Effector memory CD4-positive, alpha-beta T cell (primary cell): Measurements from ENCODE around the gene CTNNB1.

Experiments used
- DNase-seq, 3 donors: peaks; one replicate each; pipeline ENCODE4 v3.0.0-alpha.2; 2020
- H3K27ac ChIP-seq: 2 replicates; pipeline ENCODE4 v1.7.0; 2013; ENCODE audit warnings: mild to moderate bottlenecking, low read length, moderate library complexity; ENCODE audit not compliant: insufficient read depth, poor library complexity, severe bottlenecking
- H3K27me3 ChIP-seq: replicated peaks from 2 replicates; pipeline ENCODE4 v1.7.0; 2013; ENCODE audit warnings: mild to moderate bottlenecking, low read length; ENCODE audit not compliant: insufficient read depth, control insufficient read depth, poor library complexity, severe bottlenecking
- H3K36me3 ChIP-seq: 2 replicates; pipeline ENCODE4 v1.7.0; 2013; ENCODE audit warnings: mild to moderate bottlenecking, low read length, moderate library complexity; ENCODE audit not compliant: control insufficient read depth, insufficient read depth
- H3K4me1 ChIP-seq: 2 replicates; pipeline ENCODE4 v1.7.0; 2013; ENCODE audit warnings: low read length, mild to moderate bottlenecking; ENCODE audit not compliant: control insufficient read depth, insufficient read depth, poor library complexity, severe bottlenecking
- H3K4me3 ChIP-seq: 2 replicates; pipeline ENCODE4 v1.7.0; 2013; ENCODE audit warnings: low read length, low read depth, mild to moderate bottlenecking; ENCODE audit not compliant: insufficient read depth, poor library complexity, severe bottlenecking
- H3K9me3 ChIP-seq: 2 replicates; pipeline ENCODE4 v1.7.0; 2013; ENCODE audit warnings: mild to moderate bottlenecking, low read length, moderate library complexity; ENCODE audit not compliant: control insufficient read depth

Gene CTNNB1

GRCh38 chr3:41213588-41213987 lies 14.3 kb downstream of the CTNNB1 start:
- Histone ChIP-seq H3K27me3 (no peaks in the 10 kb centered on the region), H3K36me3 (no peaks in the 10 kb centered on the region), H3K9me3 (no peaks in the 10 kb centered on the region), H3K27ac (no peak overlapping the region), H3K4me3 (no peak overlapping the region), H3K4me1 (peaks cover 19% of the 10 kb centered on the region)
- DNase-seq, result no peak

DNA sequence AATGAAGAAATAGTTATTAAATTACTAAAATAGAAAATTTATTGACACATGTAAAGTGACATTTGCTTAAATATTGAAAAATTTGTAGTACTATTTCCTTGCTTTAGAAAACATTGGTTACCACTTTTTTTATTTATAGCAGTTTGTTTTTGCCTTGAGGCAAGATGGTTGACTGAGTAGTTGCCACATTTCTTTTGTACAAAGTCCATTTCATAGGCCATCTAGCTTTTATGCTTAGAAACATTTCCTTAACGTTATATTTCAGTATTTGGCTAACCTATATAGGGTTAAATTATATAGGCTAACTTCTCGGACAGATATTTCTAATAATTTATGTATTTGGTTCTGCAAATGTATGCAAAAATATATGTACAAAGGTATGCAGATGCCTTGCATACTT lies 17.1 kb downstream of the CTNNB1 start:
- Histone ChIP-seq H3K27ac (no peak overlapping the region), H3K27me3 (no peaks in the 10 kb centered on the region), H3K9me3 (no peaks in the 10 kb centered on the region), H3K4me3 (no peak overlapping the region), H3K4me1 (peaks cover 23% of the 10 kb centered on the region), H3K36me3 (no peaks in the 10 kb centered on the region)
- no peak for DNase-seq

- no peak overlapping the region for H3K27ac ChIP-seq
- H3K36me3 ChIP-seq, result no peaks in the 10 kb centered on the region
- peaks cover 23% of the 10 kb centered on the region for H3K4me1 ChIP-seq
- no peaks in the 10 kb centered on the region for H3K9me3 ChIP-seq
- no peak overlapping the region for H3K4me3 ChIP-seq
- no peaks in the 10 kb centered on the region for H3K27me3 ChIP-seq
- no peak for DNase-seq
These were observed 17.7 kb downstream of the CTNNB1 start for GRCh38 chr3:41216993-41217392.

DNA sequence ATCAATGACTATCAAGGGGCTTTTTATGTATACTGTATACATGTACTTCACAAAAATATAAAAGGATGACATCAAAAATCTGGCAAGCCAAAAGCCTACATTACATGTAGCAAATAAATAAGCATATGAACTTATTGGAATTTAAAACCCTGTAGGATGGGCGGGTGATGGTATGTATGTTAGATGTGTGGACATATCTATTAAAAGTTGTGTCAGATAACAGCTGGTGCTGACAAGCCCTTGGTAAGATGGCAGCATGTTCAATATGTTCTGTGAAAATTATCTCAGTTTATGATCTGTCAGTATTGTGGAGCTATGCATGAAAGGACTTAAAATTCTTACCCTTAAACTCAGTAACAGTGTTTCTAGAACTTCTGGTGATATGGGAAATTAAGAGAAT lies 20.1 kb downstream of the CTNNB1 start:
- Histone ChIP-seq H3K36me3 (peaks cover 5% of the 10 kb centered on the region), H3K9me3 (no peaks in the 10 kb centered on the region), H3K27me3 (no peaks in the 10 kb centered on the region), H3K4me1 (peaks cover 21% of the 10 kb centered on the region), H3K4me3 (no peak overlapping the region), H3K27ac (no peak overlapping the region)
- no peak for DNase-seq

DNA sequence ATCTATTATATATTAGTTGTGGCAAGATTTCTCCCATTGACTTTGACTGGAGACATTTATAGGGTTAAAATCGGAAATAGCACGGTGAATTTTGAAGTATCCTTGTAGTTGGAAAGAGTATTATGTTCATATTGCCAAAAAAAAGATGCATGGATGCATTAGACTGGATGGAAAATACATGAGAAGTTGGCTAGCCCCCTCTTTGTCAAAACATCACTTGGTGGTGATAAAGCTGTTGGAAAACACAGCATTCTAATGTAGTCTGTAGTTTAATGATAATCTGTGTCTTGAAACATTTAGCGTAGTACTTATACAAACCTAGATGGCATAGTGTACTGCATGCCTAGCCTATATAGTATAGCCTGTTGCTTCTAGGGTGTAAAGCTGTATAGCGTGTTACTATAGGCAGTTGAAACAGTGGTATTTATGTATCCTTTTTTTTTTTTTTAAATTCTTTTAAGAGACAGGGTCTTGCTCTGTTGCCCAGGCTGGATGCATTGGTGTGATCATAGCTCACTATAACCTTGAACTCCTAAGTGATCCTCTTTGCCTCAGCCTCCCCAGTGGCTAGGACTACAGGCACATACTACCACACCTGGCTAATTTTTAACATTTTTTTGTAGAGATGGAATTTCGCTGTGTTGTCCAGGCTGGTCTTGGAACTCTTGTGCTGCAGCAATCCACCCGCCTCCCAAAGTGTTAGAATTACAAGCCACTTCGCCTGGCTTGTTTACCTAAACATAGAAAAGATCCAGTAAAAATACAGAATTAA lies 21.8 kb downstream of the CTNNB1 start:
- Histone ChIP-seq H3K27ac (no peak overlapping the region), H3K36me3 (peaks cover 21% of the 10 kb centered on the region), H3K9me3 (no peaks in the 10 kb centered on the region), H3K4me1 (peaks cover 15% of the 10 kb centered on the region), H3K27me3 (no peaks in the 10 kb centered on the region), H3K4me3 (no peak overlapping the region)
- DNase-seq, result no peak

GRCh38 chr3:41222012-41222411 lies 22.7 kb downstream of the CTNNB1 start:
- peaks cover 5% of the 10 kb centered on the region for H3K4me1 ChIP-seq
- H3K4me3 ChIP-seq, result no peak overlapping the region
- no peak overlapping the region for H3K27ac ChIP-seq
- peaks cover 30% of the 10 kb centered on the region for H3K36me3 ChIP-seq
- no peaks in the 10 kb centered on the region for H3K9me3 ChIP-seq
- no peaks in the 10 kb centered on the region for H3K27me3 ChIP-seq
- no peak for DNase-seq

DNA sequence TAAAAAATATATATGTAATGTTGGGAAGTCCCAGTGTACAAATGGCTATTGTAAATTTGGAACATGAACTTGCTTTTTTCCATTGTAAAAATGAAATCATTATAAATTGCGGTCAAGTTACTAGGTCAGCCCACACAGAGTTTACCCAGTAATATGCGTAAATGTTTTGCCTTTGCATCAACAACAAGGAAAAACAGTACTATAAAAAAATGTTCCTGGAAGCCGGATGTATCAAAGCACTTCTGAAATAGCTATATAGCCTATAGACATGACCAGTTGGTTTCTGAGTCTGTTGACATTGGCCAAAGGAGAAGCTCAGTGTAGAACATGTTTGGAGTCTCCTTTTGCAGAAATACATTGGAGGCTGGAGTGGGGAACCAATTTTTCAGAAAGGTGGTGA lies 23.2 kb downstream of the CTNNB1 start:
- no peak overlapping the region for H3K4me3 ChIP-seq
- DNase-seq, result no peak
- H3K4me1 ChIP-seq, result peaks cover 4% of the 10 kb centered on the region
- no peaks in the 10 kb centered on the region for H3K27me3 ChIP-seq
- H3K9me3 ChIP-seq, result no peaks in the 10 kb centered on the region
- peaks cover 35% of the 10 kb centered on the region for H3K36me3 ChIP-seq
- no peak overlapping the region for H3K27ac ChIP-seq

GRCh38 chr3:41223078-41223477 lies 23.8 kb downstream of the CTNNB1 start:
- Histone ChIP-seq H3K36me3 (peaks cover 40% of the 10 kb centered on the region), H3K4me1 (peaks cover 4% of the 10 kb centered on the region), H3K4me3 (no peak overlapping the region), H3K27me3 (no peaks in the 10 kb centered on the region), H3K9me3 (no peaks in the 10 kb centered on the region), H3K27ac (no peak overlapping the region)
- DNase-seq, result no peak

DNA sequence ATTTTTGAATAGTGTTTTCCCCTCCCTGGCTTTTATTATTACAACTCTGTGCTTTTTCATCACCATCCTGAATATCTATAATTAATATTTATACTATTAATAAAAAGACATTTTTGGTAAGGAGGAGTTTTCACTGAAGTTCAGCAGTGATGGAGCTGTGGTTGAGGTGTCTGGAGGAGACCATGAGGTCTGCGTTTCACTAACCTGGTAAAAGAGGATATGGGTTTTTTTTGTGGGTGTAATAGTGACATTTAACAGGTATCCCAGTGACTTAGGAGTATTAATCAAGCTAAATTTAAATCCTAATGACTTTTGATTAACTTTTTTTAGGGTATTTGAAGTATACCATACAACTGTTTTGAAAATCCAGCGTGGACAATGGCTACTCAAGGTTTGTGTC lies 24.4 kb downstream of the CTNNB1 start:
- DNase-seq, result no peak
- Histone ChIP-seq H3K27ac (no peak overlapping the region), H3K9me3 (no peaks in the 10 kb centered on the region), H3K4me3 (no peak overlapping the region), H3K27me3 (no peaks in the 10 kb centered on the region), H3K36me3 (peaks cover 42% of the 10 kb centered on the region), H3K4me1 (peaks cover 4% of the 10 kb centered on the region)

DNA sequence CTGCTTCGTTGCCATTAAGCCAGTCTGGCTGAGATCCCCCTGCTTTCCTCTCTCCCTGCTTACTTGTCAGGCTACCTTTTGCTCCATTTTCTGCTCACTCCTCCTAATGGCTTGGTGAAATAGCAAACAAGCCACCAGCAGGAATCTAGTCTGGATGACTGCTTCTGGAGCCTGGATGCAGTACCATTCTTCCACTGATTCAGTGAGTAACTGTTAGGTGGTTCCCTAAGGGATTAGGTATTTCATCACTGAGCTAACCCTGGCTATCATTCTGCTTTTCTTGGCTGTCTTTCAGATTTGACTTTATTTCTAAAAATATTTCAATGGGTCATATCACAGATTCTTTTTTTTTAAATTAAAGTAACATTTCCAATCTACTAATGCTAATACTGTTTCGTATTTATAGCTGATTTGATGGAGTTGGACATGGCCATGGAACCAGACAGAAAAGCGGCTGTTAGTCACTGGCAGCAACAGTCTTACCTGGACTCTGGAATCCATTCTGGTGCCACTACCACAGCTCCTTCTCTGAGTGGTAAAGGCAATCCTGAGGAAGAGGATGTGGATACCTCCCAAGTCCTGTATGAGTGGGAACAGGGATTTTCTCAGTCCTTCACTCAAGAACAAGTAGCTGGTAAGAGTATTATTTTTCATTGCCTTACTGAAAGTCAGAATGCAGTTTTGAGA lies 25.0 kb downstream of the CTNNB1 start:
- no peaks in the 10 kb centered on the region for H3K9me3 ChIP-seq
- no peaks in the 10 kb centered on the region for H3K27me3 ChIP-seq
- H3K36me3 ChIP-seq, result peaks cover 42% of the 10 kb centered on the region
- H3K27ac ChIP-seq, result no peak overlapping the region
- no peak overlapping the region for H3K4me3 ChIP-seq
- DNase-seq, result no peak
- peaks cover 4% of the 10 kb centered on the region for H3K4me1 ChIP-seq
